ENCODE data around the gene GFRA1.

DNA sequence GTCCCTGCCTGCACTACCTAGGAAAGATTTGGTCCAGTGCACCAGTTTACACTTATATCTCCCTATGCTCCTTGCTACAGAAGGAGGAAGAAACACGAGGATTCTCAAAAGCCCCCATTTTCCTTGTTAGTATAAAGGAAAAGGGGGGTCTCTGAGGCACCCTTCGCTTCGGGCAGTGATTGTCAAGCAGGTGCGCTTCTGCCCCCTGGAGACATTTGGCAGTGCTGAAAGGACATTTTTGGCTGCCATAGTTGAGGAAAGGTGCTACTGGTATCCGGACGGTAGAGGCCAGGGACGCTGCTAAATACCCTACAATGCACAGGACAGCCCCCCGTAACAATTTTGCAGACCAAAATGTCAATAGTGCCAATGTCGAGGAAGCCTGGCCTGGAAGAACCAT, 193.7 kb downstream of the GFRA1 start:
- no peak for TF ChIP-seq CTCF (IDR thresholded peaks at IDR 0.05; ENCODE audit: borderline replicate concordance, extremely low read depth, low read length, poor library complexity, severe bottlenecking)
- TF ChIP-seq EZH2 (IDR thresholded peaks at IDR 0.05; ENCODE audit: borderline replicate concordance, low read depth, low read length, severe bottlenecking), result no peak
